Measurements from ENCODE around the gene MUC22.
A peak's percentile ranks its signal among the peaks of the same experiment; 100 is the strongest.
"Not testable (repeated sequence)": the region's sequence is repeated elsewhere in the genome, so short reads cannot be mapped to it uniquely, and the experiment has no call there.

Gene MUC22

DNA sequence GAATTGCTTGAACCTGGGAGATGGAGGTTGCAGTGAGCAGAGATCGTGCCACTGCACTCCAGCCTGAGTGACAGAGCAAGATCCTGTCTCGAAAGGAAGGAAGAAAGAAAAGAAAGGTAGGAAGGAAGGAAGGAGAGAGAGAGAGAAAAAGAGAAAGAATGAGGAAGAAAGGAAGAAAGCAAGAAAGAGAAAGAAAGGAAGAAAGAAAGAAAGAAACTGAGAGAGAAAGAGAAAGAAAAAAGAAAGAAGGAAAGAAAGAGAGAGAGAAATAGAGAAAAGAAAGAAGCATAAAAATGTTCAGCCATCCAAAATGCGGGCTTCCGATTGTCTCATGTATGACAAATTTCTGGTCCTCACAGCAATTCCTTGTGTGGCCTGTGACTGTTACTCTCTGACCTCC lies 22.8 kb downstream of the MUC22 start:
- no peaks in the 10 kb centered on the region for H3K9me3 ChIP-seq (ENCODE audit: low read length)
- H3K27me3 ChIP-seq (ENCODE audit: insufficient read depth, low read length): peaks cover 6% of the 10 kb centered on the region
- no peak overlapping the region for H2AFZ ChIP-seq (ENCODE audit: low read depth, low read length)
- no peak overlapping the region for H3K4me3 ChIP-seq (ENCODE audit: low read length)
- H3K36me3 ChIP-seq (ENCODE audit: insufficient read depth, low read length): no peaks in the 10 kb centered on the region
- no peaks in the 10 kb centered on the region for H3K4me1 ChIP-seq (ENCODE audit: insufficient read depth, low read length)

DNA sequence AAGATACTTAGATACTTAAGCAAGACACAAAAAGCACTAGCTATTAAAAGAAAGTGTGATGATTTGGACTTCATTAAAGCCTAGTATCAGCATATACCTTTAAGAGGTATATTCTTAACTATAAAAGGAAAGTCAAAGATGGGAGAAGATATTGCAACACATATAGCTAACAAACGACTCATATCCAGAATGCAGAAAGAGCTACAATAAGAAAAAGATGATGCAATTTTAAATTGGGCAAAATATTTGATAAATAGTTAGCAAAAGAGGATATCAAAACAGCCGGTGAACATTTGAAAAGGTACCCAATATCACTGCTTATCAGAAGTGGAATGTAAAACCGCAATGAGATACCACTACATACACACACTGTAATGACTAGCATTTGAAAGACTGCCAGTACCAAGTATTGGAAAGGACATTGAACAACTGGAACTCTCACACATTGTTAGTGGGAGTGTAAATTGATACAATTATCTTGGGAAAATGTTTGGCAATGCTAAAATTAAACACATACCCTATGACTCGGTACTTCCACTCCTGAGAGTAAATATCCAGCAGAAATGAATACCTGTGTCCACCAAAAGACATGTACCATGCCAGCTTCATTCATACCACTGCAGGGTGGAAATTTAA lies 25.7 kb downstream of the MUC22 start:
- no peak overlapping the region for H3K4me3 ChIP-seq (ENCODE audit: low read length)
- H3K4me1 ChIP-seq (ENCODE audit: insufficient read depth, low read length): no peaks in the 10 kb centered on the region
- no peaks in the 10 kb centered on the region for H3K36me3 ChIP-seq (ENCODE audit: insufficient read depth, low read length)
- H2AFZ ChIP-seq (ENCODE audit: low read depth, low read length): no peak overlapping the region
- H3K9me3 ChIP-seq (ENCODE audit: low read length): no peaks in the 10 kb centered on the region
- peaks cover 6% of the 10 kb centered on the region for H3K27me3 ChIP-seq (ENCODE audit: insufficient read depth, low read length)

- H3K9me3 ChIP-seq (ENCODE audit: low read length): no peaks in the 10 kb centered on the region
- no peaks in the 10 kb centered on the region for H3K36me3 ChIP-seq (ENCODE audit: insufficient read depth, low read length)
- H3K27me3 ChIP-seq (ENCODE audit: insufficient read depth, low read length): peaks cover 6% of the 10 kb centered on the region
- H3K4me1 ChIP-seq (ENCODE audit: insufficient read depth, low read length): no peaks in the 10 kb centered on the region
- no peak overlapping the region for H2AFZ ChIP-seq (ENCODE audit: low read depth, low read length)
- no peak overlapping the region for H3K4me3 ChIP-seq (ENCODE audit: low read length)
These were observed 26.9 kb downstream of the MUC22 start for GRCh38 chr6:31037169-31037568.

GRCh38 chr6:31037682-31038081 lies 27.4 kb downstream of the MUC22 start:
- no peak overlapping the region for H3K4me3 ChIP-seq (ENCODE audit: low read length)
- no peak overlapping the region for H2AFZ ChIP-seq (ENCODE audit: low read depth, low read length)
- no peaks in the 10 kb centered on the region for H3K4me1 ChIP-seq (ENCODE audit: insufficient read depth, low read length)
- H3K9me3 ChIP-seq (ENCODE audit: low read length): no peaks in the 10 kb centered on the region
- H3K36me3 ChIP-seq (ENCODE audit: insufficient read depth, low read length): no peaks in the 10 kb centered on the region
- peaks cover 6% of the 10 kb centered on the region for H3K27me3 ChIP-seq (ENCODE audit: insufficient read depth, low read length)

- Histone ChIP-seq H3K9me3 (ENCODE audit: low read length) (no peaks in the 10 kb centered on the region), H3K4me1 (ENCODE audit: insufficient read depth, low read length) (no peaks in the 10 kb centered on the region), H2AFZ (ENCODE audit: low read depth, low read length) (no peak overlapping the region), H3K4me3 (ENCODE audit: low read length) (no peak overlapping the region), H3K27me3 (ENCODE audit: insufficient read depth, low read length) (peaks cover 6% of the 10 kb centered on the region), H3K36me3 (ENCODE audit: insufficient read depth, low read length) (no peaks in the 10 kb centered on the region)
These were observed 28.3 kb downstream of the MUC22 start for GRCh38 chr6:31038559-31038958.

GRCh38 chr6:31040801-31041200 lies 30.5 kb downstream of the MUC22 start:
- Histone ChIP-seq H3K4me1 (ENCODE audit: insufficient read depth, low read length) (no peaks in the 10 kb centered on the region), H2AFZ (ENCODE audit: low read depth, low read length) (no peak overlapping the region), H3K9me3 (ENCODE audit: low read length) (no peaks in the 10 kb centered on the region), H3K36me3 (ENCODE audit: insufficient read depth, low read length) (no peaks in the 10 kb centered on the region), H3K4me3 (ENCODE audit: low read length) (no peak overlapping the region), H3K27me3 (ENCODE audit: insufficient read depth, low read length) (peaks cover 7% of the 10 kb centered on the region)

DNA sequence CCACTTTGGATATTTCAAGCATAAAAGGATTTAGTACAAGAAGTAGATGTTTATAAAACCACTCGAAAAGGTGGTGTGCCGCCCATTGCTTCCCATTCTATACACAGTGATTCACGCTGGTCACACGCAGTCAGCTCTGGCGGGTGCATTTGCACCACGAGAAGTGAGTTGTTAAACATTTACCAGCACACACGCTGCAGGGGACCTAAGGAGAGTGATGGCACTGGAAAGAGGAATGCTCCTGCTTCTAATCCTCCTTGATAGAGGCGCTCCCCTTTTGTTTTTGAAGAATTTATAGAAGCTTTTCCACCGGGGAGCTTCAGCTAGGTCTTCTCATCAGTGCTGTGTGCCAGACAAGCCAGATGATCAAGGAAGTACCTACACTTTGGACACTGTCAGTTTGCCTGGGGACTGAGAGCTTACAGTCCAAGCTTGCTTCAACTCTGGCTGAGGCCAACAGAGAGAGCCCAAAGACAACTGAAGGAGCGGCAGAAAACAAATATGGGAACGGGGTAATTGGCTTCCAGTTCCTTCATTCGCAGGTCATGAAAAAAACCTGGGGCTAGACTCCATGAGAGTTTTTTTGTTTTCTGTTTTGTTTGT lies 31.2 kb downstream of the MUC22 start:
- no peak overlapping the region for H3K4me3 ChIP-seq (ENCODE audit: low read length)
- H3K36me3 ChIP-seq (ENCODE audit: insufficient read depth, low read length): no peaks in the 10 kb centered on the region
- H3K4me1 ChIP-seq (ENCODE audit: insufficient read depth, low read length): no peaks in the 10 kb centered on the region
- H2AFZ ChIP-seq (ENCODE audit: low read depth, low read length): no peak overlapping the region
- H3K27me3 ChIP-seq (ENCODE audit: insufficient read depth, low read length): peaks cover 11% of the 10 kb centered on the region
- no peaks in the 10 kb centered on the region for H3K9me3 ChIP-seq (ENCODE audit: low read length)

DNA sequence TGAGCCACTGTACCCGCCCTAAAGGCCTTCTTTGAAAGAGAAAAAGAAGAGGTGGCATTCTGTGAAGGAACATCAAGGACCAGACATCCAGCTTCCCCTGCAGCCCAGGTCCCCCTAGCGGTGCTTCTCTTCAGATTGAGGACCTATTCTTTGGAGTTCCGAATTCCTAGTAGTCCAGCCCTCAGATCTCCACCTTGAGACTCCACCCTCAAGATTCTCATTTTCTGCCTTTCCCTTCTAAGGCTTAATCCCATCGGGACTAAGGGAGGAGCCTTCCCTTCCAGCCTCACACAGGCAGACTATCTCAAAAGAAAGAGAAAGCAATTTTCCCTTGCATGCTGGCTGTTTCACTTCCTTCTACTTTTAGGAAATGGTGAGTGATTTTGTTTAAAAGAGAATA lies 32.5 kb downstream of the MUC22 start:
- Histone ChIP-seq H3K27me3 (ENCODE audit: insufficient read depth, low read length) (peaks cover 10% of the 10 kb centered on the region), H2AFZ (ENCODE audit: low read depth, low read length) (no peak overlapping the region), H3K36me3 (ENCODE audit: insufficient read depth, low read length) (no peaks in the 10 kb centered on the region), H3K9me3 (ENCODE audit: low read length) (no peaks in the 10 kb centered on the region), H3K4me3 (ENCODE audit: low read length) (no peak overlapping the region), H3K4me1 (ENCODE audit: insufficient read depth, low read length) (no peaks in the 10 kb centered on the region)

DNA sequence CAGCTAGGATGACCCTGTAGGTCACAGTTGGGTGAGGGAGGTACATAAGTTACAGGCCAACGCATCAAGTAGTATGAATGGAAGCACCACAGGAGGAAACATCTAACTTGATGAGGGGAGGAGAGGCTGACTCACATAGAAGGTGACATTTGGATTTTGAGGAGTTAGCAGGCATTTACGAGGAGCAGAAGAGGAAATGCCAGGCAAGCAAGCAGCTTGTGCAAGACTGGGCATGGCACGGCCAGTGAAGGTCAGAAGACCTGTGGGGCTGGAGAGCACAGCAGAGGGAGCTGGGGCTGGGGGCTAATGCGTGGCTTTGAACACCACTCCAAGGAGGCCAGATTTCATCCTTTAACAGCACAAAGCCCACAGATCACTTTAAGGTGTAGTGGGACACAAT lies 37.8 kb downstream of the MUC22 start:
- Histone ChIP-seq H3K36me3 (ENCODE audit: insufficient read depth, low read length) (no peaks in the 10 kb centered on the region), H3K9me3 (ENCODE audit: low read length) (peaks cover 2% of the 10 kb centered on the region), H3K4me3 (ENCODE audit: low read length) (no peak overlapping the region), H2AFZ (ENCODE audit: low read depth, low read length) (no peak overlapping the region), H3K27me3 (ENCODE audit: insufficient read depth, low read length) (peaks cover 13% of the 10 kb centered on the region), H3K4me1 (ENCODE audit: insufficient read depth, low read length) (no peaks in the 10 kb centered on the region)

GRCh38 chr6:31049518-31049917 lies 39.2 kb downstream of the MUC22 start:
- Histone ChIP-seq H3K4me1 (ENCODE audit: insufficient read depth, low read length) (no peaks in the 10 kb centered on the region), H3K9me3 (ENCODE audit: low read length) (peaks cover 2% of the 10 kb centered on the region), H3K36me3 (ENCODE audit: insufficient read depth, low read length) (no peaks in the 10 kb centered on the region), H3K4me3 (ENCODE audit: low read length) (no peak overlapping the region), H3K27me3 (ENCODE audit: insufficient read depth, low read length) (peaks cover 20% of the 10 kb centered on the region), H2AFZ (ENCODE audit: low read depth, low read length) (no peak overlapping the region)

DNA sequence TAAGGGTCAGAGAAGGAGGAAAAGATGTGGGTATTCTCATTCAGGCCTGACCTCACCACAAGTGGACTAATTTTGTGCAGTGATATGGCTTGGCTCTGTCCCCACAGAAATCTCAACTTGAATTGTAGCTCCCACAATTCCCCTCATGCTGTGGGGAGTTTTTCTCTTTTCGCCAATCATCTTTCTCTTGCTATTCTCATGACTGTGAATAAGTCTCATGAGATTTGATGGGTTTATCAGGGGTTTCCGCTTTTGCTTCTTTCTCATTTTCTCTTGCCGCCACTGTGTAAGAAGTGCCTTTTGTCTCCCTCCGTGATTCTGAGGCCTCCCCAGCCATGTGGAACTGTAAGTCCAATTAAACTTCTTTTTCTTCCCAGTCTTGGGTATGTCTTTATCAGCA lies 42.9 kb downstream of the MUC22 start:
- peaks cover 10% of the 10 kb centered on the region for H3K4me1 ChIP-seq (ENCODE audit: insufficient read depth, low read length)
- not testable (repeated sequence) for H3K4me3 ChIP-seq (ENCODE audit: low read length); H3K27me3 ChIP-seq (ENCODE audit: insufficient read depth, low read length); H3K9me3 ChIP-seq (ENCODE audit: low read length); H2AFZ ChIP-seq (ENCODE audit: low read depth, low read length); H3K36me3 ChIP-seq (ENCODE audit: insufficient read depth, low read length)

DNA sequence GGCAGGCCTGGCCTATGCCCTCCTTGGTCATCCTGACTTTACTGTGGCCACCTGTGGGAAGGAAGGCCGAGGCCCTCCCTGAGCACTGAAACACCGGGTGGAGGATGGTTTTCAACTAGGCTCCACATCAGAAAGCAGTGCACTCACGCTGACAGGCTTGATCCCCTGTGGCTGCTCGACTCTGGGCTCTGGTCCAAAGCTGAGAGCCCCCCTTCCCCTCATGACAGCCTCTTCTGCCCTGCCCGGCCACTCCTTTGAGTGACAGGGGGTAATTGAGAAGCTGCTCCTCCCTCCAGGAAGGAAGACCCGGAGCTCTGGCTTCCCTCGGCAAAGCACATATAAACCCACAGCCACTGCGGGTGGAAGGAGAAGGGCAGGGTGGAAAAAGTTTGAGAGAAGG lies 43.6 kb downstream of the MUC22 start:
- Histone ChIP-seq H3K27me3 (ENCODE audit: insufficient read depth, low read length) (peaks cover 7% of the 10 kb centered on the region), H2AFZ (ENCODE audit: low read depth, low read length) (no peak overlapping the region), H3K36me3 (ENCODE audit: insufficient read depth, low read length) (no peaks in the 10 kb centered on the region), H3K4me3 (ENCODE audit: low read length) (no peak overlapping the region), H3K9me3 (ENCODE audit: low read length) (no peaks in the 10 kb centered on the region), H3K4me1 (ENCODE audit: insufficient read depth, low read length) (peaks cover 13% of the 10 kb centered on the region)

DNA sequence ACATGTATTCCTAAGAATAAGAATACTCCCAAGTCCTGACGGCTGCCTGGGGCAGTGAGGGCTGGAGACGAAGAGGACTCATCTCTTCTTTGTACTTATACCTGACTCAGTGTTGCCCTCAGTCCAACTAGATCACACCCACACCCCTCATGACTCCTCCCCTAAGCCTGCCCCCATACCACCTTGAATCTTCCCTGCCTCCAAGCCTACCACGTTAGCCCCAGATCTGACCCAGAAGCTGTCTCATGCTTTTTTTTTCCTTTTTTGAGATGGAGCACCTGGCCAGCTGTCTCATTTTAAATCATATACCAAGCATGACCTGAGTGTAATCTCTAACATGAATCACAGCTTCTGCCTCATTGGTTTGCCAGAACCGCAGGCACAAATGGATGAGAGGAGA lies 45.2 kb downstream of the MUC22 start:
- H3K36me3 ChIP-seq (ENCODE audit: insufficient read depth, low read length): no peaks in the 10 kb centered on the region

DNA sequence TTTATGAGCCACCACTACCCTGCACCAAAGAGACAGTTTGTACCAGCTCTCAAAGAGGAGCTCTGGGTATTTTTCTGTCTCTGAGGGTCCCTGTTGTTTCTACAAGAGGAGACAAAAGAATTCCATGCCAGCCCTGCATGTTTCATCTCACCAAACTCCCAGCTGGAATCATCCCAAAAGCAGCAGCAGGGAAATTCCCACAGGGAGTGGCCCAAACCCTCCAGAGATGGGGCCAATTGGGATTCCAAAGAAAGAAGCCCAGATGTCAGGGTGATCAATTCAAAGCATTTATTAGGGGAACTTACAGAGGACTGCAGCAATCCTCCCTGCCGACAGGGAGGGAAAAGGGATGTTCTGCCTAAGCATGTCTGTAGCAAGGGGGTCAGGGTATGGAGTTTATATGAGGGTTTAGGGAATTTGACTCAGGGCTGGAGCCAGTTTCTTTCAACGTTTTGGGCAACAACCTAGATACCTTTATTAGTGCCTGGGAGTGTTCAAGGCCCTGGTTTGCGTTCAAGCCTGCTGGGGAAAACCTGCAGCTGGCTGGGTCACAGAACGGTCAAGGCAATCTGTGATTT lies 47.2 kb downstream of the MUC22 start:
- Histone ChIP-seq H3K36me3 (ENCODE audit: insufficient read depth, low read length) (no peaks in the 10 kb centered on the region), H3K4me1 (ENCODE audit: insufficient read depth, low read length) (peaks cover 13% of the 10 kb centered on the region), H2AFZ (ENCODE audit: low read depth, low read length) (peak overlapping the region; percentile 12), H3K4me3 (ENCODE audit: low read length) (no peak overlapping the region), H3K9me3 (ENCODE audit: low read length) (no peaks in the 10 kb centered on the region), H3K27me3 (ENCODE audit: insufficient read depth, low read length) (peaks cover 7% of the 10 kb centered on the region)

More for the DNA sequence above, 45.2 kb downstream of the MUC22 start:
- H3K9me3 ChIP-seq (ENCODE audit: low read length): no peaks in the 10 kb centered on the region
- H3K27me3 ChIP-seq (ENCODE audit: insufficient read depth, low read length): peaks cover 7% of the 10 kb centered on the region
- no peak overlapping the region for H2AFZ ChIP-seq (ENCODE audit: low read depth, low read length)
- peaks cover 13% of the 10 kb centered on the region for H3K4me1 ChIP-seq (ENCODE audit: insufficient read depth, low read length)
- no peak overlapping the region for H3K4me3 ChIP-seq (ENCODE audit: low read length)

Data from neuron (in vitro differentiated cells).